HFFc6 (cell line): ENCODE results near the gene AKAP13. TPM values are rescaled to one million over a fixed set of nuclear protein-coding genes. Genes with fewer than 3 reads are reported as not detected.

ENCODE experiments used
- DNase-seq: peaks from one replicate; pipeline ENCODE4 v3.0.0-alpha.2; 2018
- H3K27ac Mint-ChIP-seq: 2 replicates; pipeline ENCODE4 v1.8.0; 2020; ENCODE audit warnings: mild to moderate bottlenecking, mixed read lengths
- H3K27me3 Mint-ChIP-seq: 2 replicates; pipeline ENCODE4 v1.8.0; 2021; ENCODE audit warnings: mild to moderate bottlenecking, moderate library complexity, mixed read lengths; ENCODE audit not compliant: insufficient read depth
- H3K36me3 Mint-ChIP-seq: 2 replicates; pipeline ENCODE4 v1.8.0; 2021; ENCODE audit warnings: low read depth, mixed read lengths
- H3K4me1 Mint-ChIP-seq: 2 replicates; pipeline ENCODE4 v1.8.0; 2020; ENCODE audit warnings: low read depth, mixed read lengths
- H3K4me3 Mint-ChIP-seq: 2 replicates; pipeline ENCODE4 v1.8.0; 2020; ENCODE audit warnings: mild to moderate bottlenecking, moderate library complexity, mixed read lengths
- H3K9me3 Mint-ChIP-seq: 2 replicates; pipeline ENCODE4 v1.8.0; 2020; ENCODE audit warnings: mild to moderate bottlenecking, mixed read lengths
- CTCF ChIP-seq: fragments of 200-600 bp; sonication (generic); IDR thresholded peaks from 2 replicates; pipeline ENCODE4 v1.5.0; 2021; ENCODE audit warnings: antibody characterized with exemption, mild to moderate bottlenecking
- total RNA-seq, 6 experiments: library from RNA; stranded (reverse); fragmentation: NEBNext Ultra II Directional; extraction: Animal tissue kit (Norgen Biotek cat#: 25700); gene quantifications; 2 replicates in 1 of 6; 3 replicates in 5 of 6; pipeline ENCODE4 v1.2.3, GENCODE V29; 2021

AKAP13 gene
- total RNA-seq, 6 experiments from 2014 or later, result 29.0 to 51.3 (median 35.6) TPM

- Mint-ChIP-seq H3K4me1 (peaks cover 78% of the 10 kb centered on the region), H3K36me3 (no peaks in the 10 kb centered on the region), H3K27ac (peak overlapping the region; percentile 76), H3K9me3 (no peaks in the 10 kb centered on the region), H3K27me3 (no peaks in the 10 kb centered on the region), H3K4me3 (peak overlapping the region; percentile 30; the same call in 1 of the 2 replicates)
- DNase-seq, result peak; percentile 33
- no peak for TF ChIP-seq CTCF
Measured at GRCh38 chr15:85403745-85404144, 23.3 kb downstream of the AKAP13 start.

GRCh38 chr15:85404176-85404917, 23.9 kb downstream of the AKAP13 start:
- peak overlapping the region; percentile 82 for H3K27ac Mint-ChIP-seq
- DNase-seq, result no peak
- H3K4me1 Mint-ChIP-seq, result peaks cover 81% of the 10 kb centered on the region
- TF ChIP-seq CTCF, result no peak
- no peaks in the 10 kb centered on the region for H3K9me3 Mint-ChIP-seq
- H3K4me3 Mint-ChIP-seq, result peak overlapping the region; percentile 78
- no peaks in the 10 kb centered on the region for H3K27me3 Mint-ChIP-seq
- no peaks in the 10 kb centered on the region for H3K36me3 Mint-ChIP-seq

- peaks cover 2% of the 10 kb centered on the region; the same call in 1 of the 2 replicates for H3K36me3 Mint-ChIP-seq
Measured at GRCh38 chr15:85404918-85405866, 24.8 kb downstream of the AKAP13 start.

GRCh38 chr15:85406916-85407315, 26.5 kb downstream of the AKAP13 start:
- DNase-seq, result peak; percentile 72
- no peaks in the 10 kb centered on the region for H3K9me3 Mint-ChIP-seq
- H3K27ac Mint-ChIP-seq, result peak overlapping the region; percentile 72
- peak overlapping the region; percentile 33 for H3K4me3 Mint-ChIP-seq
- H3K27me3 Mint-ChIP-seq, result no peaks in the 10 kb centered on the region; the same call in 1 of the 2 replicates
- peaks cover 88% of the 10 kb centered on the region for H3K4me1 Mint-ChIP-seq
- H3K36me3 Mint-ChIP-seq, result peaks cover 12% of the 10 kb centered on the region; the same call in 1 of the 2 replicates
- TF ChIP-seq CTCF, result no peak

More at GRCh38 chr15:85404918-85405866, 24.8 kb downstream of the AKAP13 start:
- no peak for TF ChIP-seq CTCF
- Mint-ChIP-seq H3K9me3 (no peaks in the 10 kb centered on the region), H3K27me3 (no peaks in the 10 kb centered on the region), H3K4me1 (peaks cover 82% of the 10 kb centered on the region), H3K27ac (peak overlapping the region; percentile 82), H3K4me3 (peak overlapping the region; percentile 78)
- no peak for DNase-seq

- H3K27ac Mint-ChIP-seq, result peak overlapping the region; percentile 84
- H3K4me3 Mint-ChIP-seq, result peak overlapping the region; percentile 44
- peaks cover 88% of the 10 kb centered on the region for H3K4me1 Mint-ChIP-seq
- no peak for TF ChIP-seq CTCF
- peak; percentile 84 for DNase-seq
- H3K27me3 Mint-ChIP-seq, result no peaks in the 10 kb centered on the region; the same call in 1 of the 2 replicates
- H3K36me3 Mint-ChIP-seq, result peaks cover 12% of the 10 kb centered on the region; the same call in 1 of the 2 replicates
- no peaks in the 10 kb centered on the region for H3K9me3 Mint-ChIP-seq
Measured at GRCh38 chr15:85407421-85408269, 27.2 kb downstream of the AKAP13 start.
